IMR-90 (cell line): Measurements from ENCODE around the gene C11orf98. TPM values are rescaled to one million over a fixed set of nuclear protein-coding genes. Genes with fewer than 3 reads are reported as not detected.

Experiments used
- ATAC-seq: fragments of 200-7000 bp; cut with Tn5 transposase; 2 replicates; pipeline ENCODE4 v1.9.1; 2020; ENCODE audit warnings: low read depth, mild to moderate bottlenecking, moderate library complexity
- BruUV-seq: library from RNA; stranded (reverse); fragments of 400-500 nt; replicated peaks from 2 replicates; lab custom pipeline; 2021; lab: Mats Ljungman, UMichigan
- CTCF ChIA-PET: fragments of 300-600 bp; formaldehyde crosslinking; extraction: SDS; loops from one replicate; lab custom pipeline; 2021; ENCODE audit warnings: antibody characterized with exemption; lab: Yijun Ruan, JAX
- POLR2A ChIA-PET: fragments of 300-600 bp; sonication (Branson Sonifier 250); formaldehyde crosslinking; loops from one replicate; lab custom pipeline; 2022; ENCODE audit warnings: antibody characterized with exemption; ENCODE audit not compliant: unreplicated experiment; lab: Charles Lee
- DNase-seq: peaks from one replicate; pipeline ENCODE4 v3.0.0; 2013
- H2AFZ ChIP-seq: replicated peaks from 2 replicates; pipeline ENCODE3; 2013; ENCODE audit warnings: low read length, mild to moderate bottlenecking; ENCODE audit not compliant: poor library complexity
- H2AK5ac ChIP-seq: 2 replicates; pipeline ENCODE4 v1.6.1; 2013; ENCODE audit warnings: low read depth, low read length, inconsistent platforms
- H2AK9ac ChIP-seq: replicated peaks from 2 replicates; pipeline ENCODE3; 2013; ENCODE audit warnings: mild to moderate bottlenecking, low read depth, low read length, moderate library complexity; ENCODE audit not compliant: poor library complexity
- H2BK120ac ChIP-seq: 2 replicates; pipeline ENCODE4 v1.6.1; 2013; ENCODE audit warnings: low read depth, low read length, inconsistent platforms
- H2BK15ac ChIP-seq: 3 replicates; pipeline ENCODE4 v1.6.1; 2013; ENCODE audit warnings: low read depth, low read length, inconsistent platforms
- H2BK20ac ChIP-seq: 2 replicates; pipeline ENCODE4 v1.6.1; 2013; ENCODE audit warnings: low read depth, mild to moderate bottlenecking, inconsistent platforms, low read length, moderate library complexity
- H2BK5ac ChIP-seq: 2 replicates; pipeline ENCODE4 v1.6.1; 2013; ENCODE audit warnings: mild to moderate bottlenecking, low read depth, low read length, inconsistent platforms; ENCODE audit not compliant: poor library complexity, severe bottlenecking
- H3K14ac ChIP-seq: replicated peaks from 2 replicates; pipeline ENCODE4 v1.6.1; 2013; ENCODE audit warnings: low read depth, low read length, inconsistent platforms
- H3K18ac ChIP-seq: 2 replicates; pipeline ENCODE4 v1.6.1; 2013; ENCODE audit warnings: low read depth, low read length, control low read depth
- H3K23ac ChIP-seq: 2 replicates; pipeline ENCODE4 v1.6.1; 2013; ENCODE audit warnings: low read depth, low read length, inconsistent platforms
- H3K27ac ChIP-seq: 2 replicates; pipeline ENCODE4 v1.5.1; 2013; ENCODE audit warnings: mild to moderate bottlenecking, control low read depth, low read length; ENCODE audit not compliant: insufficient read depth
- H3K27me3 ChIP-seq: 2 replicates; pipeline ENCODE4 v1.6.1; 2013; ENCODE audit warnings: low read length; ENCODE audit not compliant: control insufficient read depth, insufficient read depth
- H3K36me3 ChIP-seq: 2 replicates; pipeline ENCODE4 v1.6.1; 2013; ENCODE audit warnings: low read length, mixed read lengths; ENCODE audit not compliant: control insufficient read depth, insufficient read depth
- H3K4ac ChIP-seq: 2 replicates; pipeline ENCODE4 v1.6.1; 2013; ENCODE audit warnings: low read depth, low read length, inconsistent platforms
- H3K4me1 ChIP-seq: 2 replicates; pipeline ENCODE4 v1.6.1; 2013; ENCODE audit warnings: low read length, mixed read lengths; ENCODE audit not compliant: control insufficient read depth, insufficient read depth
- H3K4me2 ChIP-seq: 2 replicates; pipeline ENCODE4 v1.6.1; 2013; ENCODE audit warnings: low read depth, mild to moderate bottlenecking, control low read depth, low read length, moderate library complexity
- H3K4me3 ChIP-seq: 2 replicates; pipeline ENCODE4 v1.5.1; 2013; ENCODE audit warnings: low read depth, mild to moderate bottlenecking, control low read depth, low read length, moderate library complexity; ENCODE audit not compliant: insufficient read depth
- H3K56ac ChIP-seq: 2 replicates; pipeline ENCODE4 v1.6.1; 2013; ENCODE audit warnings: low read length, inconsistent platforms; ENCODE audit not compliant: insufficient read depth; ENCODE audit errors: extremely low read depth
- H3K79me1 ChIP-seq, 2 experiments: 2 replicates each; pipeline ENCODE4 v1.6.1; 2013; ENCODE audit warnings: low read length in 2 of 2, inconsistent platforms in 1 of 2, low read depth in 1 of 2
- H3K9ac ChIP-seq: 2 replicates; pipeline ENCODE4 v1.6.1; 2013; ENCODE audit warnings: low read depth, low read length, control low read depth
- H3K9me1 ChIP-seq: 2 replicates; pipeline ENCODE4 v1.6.1; 2013; ENCODE audit warnings: low read length, inconsistent platforms; ENCODE audit not compliant: insufficient read depth
- H3K9me3 ChIP-seq: 2 replicates; pipeline ENCODE4 v1.6.1; 2013; ENCODE audit warnings: low read length; ENCODE audit not compliant: control insufficient read depth, insufficient read depth
- H4K20me1 ChIP-seq: 2 replicates; pipeline ENCODE4 v1.6.1; 2013; ENCODE audit warnings: low read length, inconsistent platforms; ENCODE audit not compliant: insufficient read depth
- H4K5ac ChIP-seq: 2 replicates; pipeline ENCODE4 v1.6.1; 2013; ENCODE audit warnings: mild to moderate bottlenecking, low read depth, low read length, control low read depth
- H4K8ac ChIP-seq, 2 experiments: 2 replicates each; pipeline ENCODE4 v1.6.1; 2013; ENCODE audit warnings: low read depth in 2 of 2, low read length in 2 of 2, control low read depth in 1 of 2, inconsistent platforms in 1 of 2
- H4K91ac ChIP-seq: 2 replicates; pipeline ENCODE4 v1.6.1; 2013; ENCODE audit warnings: low read depth, low read length, inconsistent platforms; ENCODE audit not compliant: insufficient read depth
- BHLHE40 ChIP-seq: fragments of 150-350 bp; IDR thresholded peaks from 2 replicates; pipeline ENCODE4 v1.6.1; 2016; ENCODE audit warnings: mild to moderate bottlenecking, low read depth, low read length
- CEBPB ChIP-seq: IDR thresholded peaks from 2 replicates; pipeline ENCODE4 v1.6.1; 2012; ENCODE audit warnings: low read depth, low read length, improper control_type of control experiment
- FOS ChIP-seq: fragments of 150-350 bp; IDR thresholded peaks from 2 replicates; pipeline ENCODE4 v1.6.1; 2016; ENCODE audit warnings: low read depth, low read length
- MAFK ChIP-seq: IDR thresholded peaks from 2 replicates; pipeline ENCODE4 v1.6.1; 2012; ENCODE audit warnings: low read depth, low read length, improper control_type of control experiment
- MAZ ChIP-seq: IDR thresholded peaks from 2 replicates; pipeline ENCODE4 v1.6.1; 2012; ENCODE audit warnings: low read depth, mild to moderate bottlenecking, low read length, improper control_type of control experiment, moderate library complexity, borderline replicate concordance
- MXI1 ChIP-seq: IDR thresholded peaks from 2 replicates; pipeline ENCODE4 v1.6.1; 2012; ENCODE audit warnings: low read depth, mild to moderate bottlenecking, low read length, moderate library complexity, borderline replicate concordance
- NFE2L2 ChIP-seq: fragments of 150-350 bp; IDR thresholded peaks from 2 replicates; pipeline ENCODE4 v1.6.1; 2016; ENCODE audit warnings: low read depth, mild to moderate bottlenecking, low read length
- POLR2A ChIP-seq: IDR thresholded peaks from 2 replicates; pipeline ENCODE4 v1.6.1; 2012; ENCODE audit warnings: mild to moderate bottlenecking, low read depth, low read length
- RCOR1 ChIP-seq: IDR thresholded peaks from 2 replicates; pipeline ENCODE4 v1.6.1; 2012; ENCODE audit warnings: mild to moderate bottlenecking, low read length, improper control_type of control experiment; ENCODE audit not compliant: insufficient replicate concordance
- RFX5 ChIP-seq: IDR thresholded peaks from 2 replicates; pipeline ENCODE4 v1.8.0; 2012; ENCODE audit warnings: low read depth, mild to moderate bottlenecking, low read length, moderate library complexity
- SMC3 ChIP-seq: fragments of 150-350 bp; IDR thresholded peaks from 2 replicates; pipeline ENCODE4 v1.6.1; 2016; ENCODE audit warnings: low read depth, mild to moderate bottlenecking, antibody characterized with exemption, low read length, moderate library complexity
- WGBS, 2 experiments: methylation state at CpG; one replicate each; pipeline versions ENCODE4 v1.1.5 to v1.1.7; 2013; ENCODE audit warnings: missing lambda C conversion rate in 2 of 2; ENCODE audit not compliant: insufficient read length in 1 of 2; ENCODE audit errors: extremely low coverage in 2 of 2; 5-methylcytosine and 5-hydroxymethylcytosine counted together
- dilution Hi-C: fragments of 300-500 bp; cut with HindIII; formaldehyde crosslinking; loops from one replicate; pipeline ENCODE4 v1.14.3; 2018; ENCODE audit warnings: low sequenced_read_pairs; ENCODE audit not compliant: unreplicated experiment
- in situ Hi-C: fragments of 300-500 bp; cut with MboI; formaldehyde crosslinking; loops from 3 replicates; pipeline ENCODE4 v1.14.3; 2019; ENCODE audit warnings: low sequenced_read_pairs, inconsistent platforms, mixed read lengths
- intact Hi-C: fragments of 100-400 bp; cut with micrococcal nuclease; formaldehyde crosslinking; loops from 2 replicates; pipeline ENCODE4 v1.10.0; 2022
- polyA plus RNA-seq, 3 experiments: library from polyadenylated mRNA; depleted of rRNA; stranded (reverse); fragments of >200 nt; gene quantifications; 2 replicates each; pipeline ENCODE4 v1.2.3, GENCODE V29; 2012; ENCODE audit warnings: low replicate concordance in 1 of 3
- total RNA-seq: library from RNA; depleted of rRNA; stranded (reverse); fragments of >200 nt; gene quantifications from 2 replicates; pipeline ENCODE4 v1.2.3, GENCODE V29; 2012
- TF ChIP-seq, protein P1 (sequence below): conservative IDR thresholded peaks from 2 replicates; pipeline ENCODE4 v1.5.1; 2012; ENCODE audit warnings: mild to moderate bottlenecking, low read depth, low read length, improper control_type of control experiment
- TF ChIP-seq, protein P2 (sequence below): fragments of 150-350 bp; IDR thresholded peaks from 2 replicates; pipeline ENCODE4 v1.6.1; 2017; ENCODE audit warnings: mild to moderate bottlenecking, antibody characterized with exemption, low read length, low read depth

The C11orf98 gene
- total and polyA plus RNA-seq, 2 of the 4 experiments (the other 2 are of a cell fraction): 41.2 to 62.3 TPM

DNA sequence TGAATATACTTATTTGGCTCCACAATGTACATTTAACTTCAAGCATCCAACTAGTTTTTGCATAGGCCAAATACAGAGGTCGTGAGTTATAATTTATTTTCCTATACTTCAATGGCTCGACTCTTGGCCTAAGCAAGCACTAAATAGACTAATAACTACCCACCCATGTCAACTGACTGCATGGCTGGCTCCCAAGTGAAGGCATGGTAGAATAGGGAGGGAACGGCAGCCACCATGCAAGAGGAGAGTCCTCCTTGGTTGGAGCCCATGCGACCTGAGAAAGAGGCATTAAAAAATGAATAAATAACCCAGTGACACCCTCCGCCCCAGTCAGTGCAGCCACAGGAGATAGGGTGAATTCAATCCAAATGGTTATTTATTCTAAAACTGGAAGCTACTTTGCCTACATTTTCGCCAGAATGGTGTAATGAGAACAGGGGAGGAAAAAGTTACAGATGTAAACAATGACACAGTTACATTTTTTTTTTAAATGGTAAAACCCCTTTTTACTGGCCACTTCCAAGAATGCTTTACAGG lies 47.3 kb upstream of the C11orf98 start:
- intact Hi-C loops (no loop called here), in situ Hi-C loops (no loop called here), dilution Hi-C loops (no loop called here)
- peaks cover 47% of the 10 kb centered on the region for H3K36me3 ChIP-seq
- H2BK120ac ChIP-seq: no peak overlapping the region
- no peak overlapping the region for H3K4me3 ChIP-seq
- no peak overlapping the region for H2AFZ ChIP-seq
- H3K4me1 ChIP-seq: peaks cover 12% of the 10 kb centered on the region
- H3K9me1 ChIP-seq: peaks cover 10% of the 10 kb centered on the region
- H3K4ac ChIP-seq: no peak overlapping the region
- H3K23ac ChIP-seq: no peak overlapping the region
- H4K5ac ChIP-seq: no peak overlapping the region
- H3K27me3 ChIP-seq: no peaks in the 10 kb centered on the region
- H3K14ac ChIP-seq: no peak overlapping the region
- no peak overlapping the region for H3K9ac ChIP-seq
- no peak overlapping the region for H4K8ac ChIP-seq
- H3K56ac ChIP-seq: no peak overlapping the region
- H3K79me1 ChIP-seq: peaks cover 27 to 65% of the 10 kb centered on the region in 2 experiments
- peak overlapping the region; percentile 41; the same call in 1 of the 2 replicates for H3K27ac ChIP-seq
- no TSS peak for BruUV-seq
- CTCF ChIA-PET: no interaction called here
- no peak overlapping the region for H2AK5ac ChIP-seq
- DNase-seq: peak; percentile 41
- H3K18ac ChIP-seq: no peak overlapping the region
- no peak overlapping the region for H2AK9ac ChIP-seq
- no peaks in the 10 kb centered on the region for H3K9me3 ChIP-seq
- POLR2A ChIA-PET: no interaction called here
- TF ChIP-seq, protein P1, sequence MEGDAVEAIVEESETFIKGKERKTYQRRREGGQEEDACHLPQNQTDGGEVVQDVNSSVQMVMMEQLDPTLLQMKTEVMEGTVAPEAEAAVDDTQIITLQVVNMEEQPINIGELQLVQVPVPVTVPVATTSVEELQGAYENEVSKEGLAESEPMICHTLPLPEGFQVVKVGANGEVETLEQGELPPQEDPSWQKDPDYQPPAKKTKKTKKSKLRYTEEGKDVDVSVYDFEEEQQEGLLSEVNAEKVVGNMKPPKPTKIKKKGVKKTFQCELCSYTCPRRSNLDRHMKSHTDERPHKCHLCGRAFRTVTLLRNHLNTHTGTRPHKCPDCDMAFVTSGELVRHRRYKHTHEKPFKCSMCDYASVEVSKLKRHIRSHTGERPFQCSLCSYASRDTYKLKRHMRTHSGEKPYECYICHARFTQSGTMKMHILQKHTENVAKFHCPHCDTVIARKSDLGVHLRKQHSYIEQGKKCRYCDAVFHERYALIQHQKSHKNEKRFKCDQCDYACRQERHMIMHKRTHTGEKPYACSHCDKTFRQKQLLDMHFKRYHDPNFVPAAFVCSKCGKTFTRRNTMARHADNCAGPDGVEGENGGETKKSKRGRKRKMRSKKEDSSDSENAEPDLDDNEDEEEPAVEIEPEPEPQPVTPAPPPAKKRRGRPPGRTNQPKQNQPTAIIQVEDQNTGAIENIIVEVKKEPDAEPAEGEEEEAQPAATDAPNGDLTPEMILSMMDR: no peak
- TF ChIP-seq MAFK (no peak), MAZ (no peak), SMC3 (no peak), NFE2L2 (no peak), CEBPB (no peak), BHLHE40 (no peak), FOS (no peak), POLR2A (no peak), MXI1 (no peak), RCOR1 (no peak), RFX5 (no peak)
- TF ChIP-seq, protein P2, sequence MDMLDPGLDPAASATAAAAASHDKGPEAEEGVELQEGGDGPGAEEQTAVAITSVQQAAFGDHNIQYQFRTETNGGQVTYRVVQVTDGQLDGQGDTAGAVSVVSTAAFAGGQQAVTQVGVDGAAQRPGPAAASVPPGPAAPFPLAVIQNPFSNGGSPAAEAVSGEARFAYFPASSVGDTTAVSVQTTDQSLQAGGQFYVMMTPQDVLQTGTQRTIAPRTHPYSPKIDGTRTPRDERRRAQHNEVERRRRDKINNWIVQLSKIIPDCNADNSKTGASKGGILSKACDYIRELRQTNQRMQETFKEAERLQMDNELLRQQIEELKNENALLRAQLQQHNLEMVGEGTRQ: no peak
- WGBS, 2 experiments: no CpG with 5 or more reads among the region's 6 CpGs
- H4K91ac ChIP-seq: no peak overlapping the region
- no peak overlapping the region for H2BK5ac ChIP-seq
- H4K20me1 ChIP-seq: no peaks in the 10 kb centered on the region
- no peak overlapping the region for H3K4me2 ChIP-seq
- H2BK15ac ChIP-seq: no peak overlapping the region
- no peak overlapping the region for H2BK20ac ChIP-seq
- no peak for ATAC-seq
